Right cardiac atrium (tissue), 5 donors: ENCODE data around the gene TANC2. TPM values are rescaled to one million over a fixed set of nuclear protein-coding genes. Genes with fewer than 3 reads are reported as not detected.

ENCODE experiments used
- ATAC-seq, 2 donors: fragments of 200-7000 bp; cut with Tn5 transposase; one replicate each; pipeline versions ENCODE4 v1.8.0 to v1.9.1; 2020; ENCODE audit warnings: moderate library complexity in 2 of 2, mild to moderate bottlenecking in 1 of 2
- DNase-seq, 3 donors: peaks; one replicate each; pipeline ENCODE4 v3.0.0-alpha.2; 2020
- H3K27ac ChIP-seq: one replicate; pipeline ENCODE4 v1.5.1; 2013; ENCODE audit warnings: mild to moderate bottlenecking, low read length, control low read depth, moderate library complexity
- H3K27me3 ChIP-seq: one replicate; pipeline ENCODE4 v1.6.1; 2013; ENCODE audit not compliant: control insufficient read depth, insufficient read depth
- H3K4me1 ChIP-seq: one replicate; pipeline ENCODE4 v1.6.1; 2013; ENCODE audit warnings: low read length; ENCODE audit not compliant: control insufficient read depth, insufficient read depth
- H3K4me3 ChIP-seq: one replicate; pipeline ENCODE4 v1.5.1; 2013; ENCODE audit warnings: low read length, control low read depth
- H3K9me3 ChIP-seq: one replicate; pipeline ENCODE4 v1.6.1; 2013; ENCODE audit warnings: low read length; ENCODE audit not compliant: control insufficient read depth
- WGBS: extraction: QIAGEN DNeasy Blood & Tissue Kit; methylation state at CpG from one replicate; pipeline ENCODE4 v1.1.7; 2013; 5-methylcytosine and 5-hydroxymethylcytosine counted together
- intact Hi-C, 4 donors: fragments of 100-400 bp; cut with DNase I; formaldehyde crosslinking; loops; one replicate each; pipeline versions ENCODE4 v1.11.0 to v1.14.0; 2022 to 2023
- microRNA-seq, 2 donors: library from miRNA; unstranded; fragments of <30 nt; microRNA quantifications; one replicate each; pipeline ENCODE4 v1.2.0, GENCODE V29; 2020 to 2021
- polyA plus RNA-seq: library from polyadenylated mRNA; stranded (reverse); fragments of 200-250 nt; gene quantifications from one replicate; pipeline ENCODE4 v1.2.3, GENCODE V29; 2013
- total RNA-seq, 4 donors: library from RNA; stranded (reverse); fragmentation: NEBNext Ultra II Directional; extraction: Animal tissue kit (Norgen Biotek cat#: 25700); gene quantifications; one replicate each; pipeline ENCODE4 v1.2.1, GENCODE V29; 2021
- donor health status: healthy with polysubstance abuse.
- donor health status: DM: no; HTN: yes; CAD: no.
- donor health status: DM: no; HTN: no; CAD: no.
- donor health status: DM: no; HTN: yes; CAD: no; lungs with severe emphysema.
- donor health status: DM: yes; HTN: yes; CAD: no.

The TANC2 gene
- total and polyA plus RNA-seq, 5 donors = 3.1 to 20.8 (median 11.7) TPM

DNA sequence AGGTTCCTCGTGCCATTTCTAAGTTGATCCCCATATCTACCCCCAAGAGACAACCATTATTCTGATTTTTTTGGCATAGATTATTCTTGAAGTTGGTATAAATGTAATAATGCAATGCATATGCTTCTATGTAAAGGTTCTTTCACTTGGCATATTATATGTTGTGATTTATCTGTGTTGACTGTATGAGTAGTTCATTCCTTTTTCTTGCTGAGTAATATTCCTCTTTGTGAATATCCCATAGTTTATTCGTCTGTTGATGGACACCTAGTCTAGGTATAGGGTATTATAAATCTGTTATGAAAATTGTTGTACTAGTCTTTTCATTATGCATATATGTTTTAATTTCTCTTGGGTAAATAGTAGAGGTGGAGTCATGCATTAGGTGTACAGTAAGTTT lies 36.6 kb downstream of the TANC2 start:
- intact Hi-C loops = no loop called here
- H3K9me3 ChIP-seq = no peaks in the 10 kb centered on the region

DNA sequence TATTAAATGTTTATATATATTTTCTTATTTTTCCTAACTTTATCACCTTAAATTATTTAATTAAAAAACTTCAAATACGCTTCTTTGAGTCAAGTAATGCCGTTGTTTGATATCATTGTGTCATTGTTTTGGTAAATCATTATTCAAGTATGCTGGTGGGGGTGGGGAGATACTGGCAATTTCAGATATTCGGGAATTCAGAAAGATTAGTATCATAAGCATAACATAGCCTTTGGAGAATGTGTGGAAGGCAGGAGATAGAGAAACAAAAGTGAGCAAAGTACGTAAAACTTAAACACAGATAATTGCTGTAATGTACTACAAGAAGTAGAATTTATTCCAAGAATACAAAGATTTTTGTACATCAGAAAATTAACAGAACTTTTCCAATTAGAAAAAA lies 49.8 kb downstream of the TANC2 start:
- Histone ChIP-seq H3K27ac (no peak overlapping the region), H3K4me3 (no peak overlapping the region), H3K4me1 (no peaks in the 10 kb centered on the region), H3K27me3 (no peaks in the 10 kb centered on the region), H3K9me3 (no peaks in the 10 kb centered on the region)
- intact Hi-C loops = no loop called here
- 86% methylated on average over 4 of the region's 4 CpGs for WGBS
- DNase-seq = no peak
- no peak for ATAC-seq

More for the DNA sequence above, 36.6 kb downstream of the TANC2 start:
- WGBS = 98% methylated on average over 2 of the region's 2 CpGs
- Histone ChIP-seq H3K4me1 (no peaks in the 10 kb centered on the region), H3K27ac (no peak overlapping the region), H3K4me3 (no peak overlapping the region), H3K27me3 (no peaks in the 10 kb centered on the region)
- DNase-seq (no peak), ATAC-seq (no peak)

Small RNAs within 50 kb of the gene (microRNA-seq; reads per million reads assigned to microRNA genes)
- gene MIR633 = 0 reads per million in 2 donors

Other genes with a start within 250 kb of the TANC2 start
- not detected for gene MARCHF10, start 157.9 kb upstream of the TANC2 start, total RNA-seq
- gene MARCHF10, start 157.9 kb upstream of the TANC2 start, polyA plus RNA-seq = 0.20 TPM